K562 (cell line): Measurements from ENCODE around the gene ING5. TPM values are rescaled to one million over a fixed set of nuclear protein-coding genes. Genes with fewer than 3 reads are reported as not detected.
A peak's percentile ranks its signal among the peaks of the same experiment; 100 is the strongest.
"Not testable (repeated sequence)": the region's sequence is repeated elsewhere in the genome, so short reads cannot be mapped to it uniquely, and the experiment has no call there.

Source experiments
- ATAC-seq: fragments of 200-7000 bp; cut with Tn5 transposase; 3 replicates; pipeline ENCODE4 v1.9.1; 2020; ENCODE audit warnings: moderate library complexity
- BruUV-seq: library from RNA; stranded (reverse); fragments of 400-500 nt; replicated peaks from 2 replicates; lab custom pipeline; 2021; lab: Mats Ljungman, UMichigan
- CTCF ChIA-PET: fragments of 300-600 bp; formaldehyde crosslinking; extraction: SDS; loops from one replicate; lab custom pipeline; 2021; ENCODE audit warnings: low intra/inter-chr PET ratio; lab: Yijun Ruan, JAX
- POLR2A ChIA-PET: fragments of 300-600, 350-650 bp; sonication (Branson Sonifier 250); formaldehyde crosslinking; extraction: SDS; loops from one replicate; lab custom pipeline; 2021; ENCODE audit warnings: antibody characterized with exemption, inconsistent platforms; lab: Yijun Ruan, JAX
- DNase-seq, 4 experiments: peaks; one replicate each; pipeline versions ENCODE4 v3.0.0 to v3.0.0-alpha.2; 2011 to 2018; ENCODE audit warnings: low spot score in 3 of 4, mixed read lengths in 3 of 4; ENCODE audit errors: extremely low read depth in 1 of 4
- FAIRE-seq: peaks from 2 replicates; lab custom pipeline; 2011; peaks lifted over from hg19 to GRCh38; lab: Jason Lieb, UNC
- H2AFZ ChIP-seq: 2 replicates; pipeline ENCODE4 v1.6.0; 2011; ENCODE audit warnings: low read depth, low read length, control low read depth, inconsistent platforms
- H3K27ac ChIP-seq: fragments of 200-600 bp; 3 replicates; pipeline ENCODE4 v1.8.0; 2011; ENCODE audit warnings: low read depth, mild to moderate bottlenecking, control low read depth, inconsistent platforms, low read length, moderate library complexity, mixed read lengths; ENCODE audit errors: extremely low read depth
- H3K27me3 ChIP-seq, 2 experiments: fragments of 300-600 bp in 1 of 2; 2 replicates in 1 of 2; 3 replicates in 1 of 2; pipeline versions ENCODE4 v1.6.0 to v1.8.0; 2011; ENCODE audit warnings: inconsistent platforms in 2 of 2, low read length in 2 of 2, mild to moderate bottlenecking in 1 of 2, mixed read lengths in 1 of 2, moderate library complexity in 1 of 2; ENCODE audit not compliant: control insufficient read depth in 2 of 2, insufficient read depth in 2 of 2
- H3K36me3 ChIP-seq: fragments of 300-600 bp; 3 replicates; pipeline ENCODE4 v1.8.0; 2011; ENCODE audit warnings: mild to moderate bottlenecking, low read length, inconsistent platforms; ENCODE audit not compliant: control insufficient read depth, insufficient read depth
- H3K4me1 ChIP-seq, 2 experiments: fragments of 200-600 bp in 1 of 2; replicated peaks in 1 of 2; 2 replicates in 1 of 2; 3 replicates in 1 of 2; pipeline versions ENCODE4 v1.5.1 to v1.8.0; 2011; ENCODE audit warnings: inconsistent platforms in 2 of 2, low read length in 2 of 2, mild to moderate bottlenecking in 1 of 2, mixed read lengths in 1 of 2, moderate library complexity in 1 of 2; ENCODE audit not compliant: control insufficient read depth in 2 of 2, insufficient read depth in 2 of 2
- H3K4me2 ChIP-seq: 2 replicates; pipeline ENCODE4 v1.6.1; 2011; ENCODE audit warnings: low read length, control low read depth, inconsistent platforms, mixed read lengths; ENCODE audit not compliant: insufficient read depth
- H3K4me3 ChIP-seq: fragments of 200-600 bp; sonication (generic), shearing (Covaris generic); 2 replicates; pipeline ENCODE4 v1.5.1; 2016; ENCODE audit warnings: control low read depth, inconsistent platforms
- H3K79me2 ChIP-seq: fragments of 200-600 bp; 3 replicates; pipeline ENCODE4 v1.8.0; 2011; ENCODE audit warnings: low read length, inconsistent platforms; ENCODE audit not compliant: control insufficient read depth, insufficient read depth
- H3K9ac ChIP-seq, 2 experiments: 2 replicates each; pipeline versions ENCODE4 v1.6.0 to v1.6.1; 2011; ENCODE audit warnings: low read depth in 2 of 2, low read length in 2 of 2, control low read depth in 1 of 2, inconsistent platforms in 1 of 2, mild to moderate bottlenecking in 1 of 2, mixed read lengths in 1 of 2; ENCODE audit not compliant: insufficient read depth in 1 of 2
- H3K9me1 ChIP-seq: one replicate; pipeline ENCODE4 v1.6.0; 2011; ENCODE audit warnings: inconsistent platforms, mild to moderate bottlenecking, low read length, moderate library complexity; ENCODE audit not compliant: control insufficient read depth, insufficient read depth
- H3K9me3 ChIP-seq: replicated peaks from 2 replicates; pipeline ENCODE4 v1.5.1; 2011; ENCODE audit warnings: low read depth, low read length, inconsistent platforms; ENCODE audit not compliant: control insufficient read depth, insufficient read depth
- H4K20me1 ChIP-seq: replicated peaks from 2 replicates; pipeline ENCODE4 v1.6.1; 2011; ENCODE audit warnings: low read length, inconsistent platforms, mixed read lengths; ENCODE audit not compliant: control insufficient read depth, insufficient read depth
- CXXC5 ChIP-seq: fragments of 250-450 bp; sonication (Bioruptor Pico); IDR thresholded peaks from 2 replicates; pipeline ENCODE4 v1.8.0; 2022; ENCODE audit warnings: inconsistent platforms, mild to moderate bottlenecking, moderate library complexity
- HINFP ChIP-seq: fragments of 450-650 bp; conservative IDR thresholded peaks from 2 replicates; pipeline ENCODE4 v1.6.1; 2016; ENCODE audit warnings: missing genetic modification characterization, low read depth, mild to moderate bottlenecking, control low read depth, missing compliant biosample characterization
- L3MBTL2 ChIP-seq: fragments of 450-650 bp; IDR thresholded peaks from 2 replicates; pipeline ENCODE4 v1.6.1; 2016; ENCODE audit warnings: mild to moderate bottlenecking, moderate library complexity
- RAD21 ChIP-seq, 2 experiments: fragments of 250-450 bp in 1 of 2; fragments of 450-650 bp in 1 of 2; sonication (Bioruptor Pico) in 1 of 2; formaldehyde crosslinking in 1 of 2; IDR thresholded peaks in 1 of 2; conservative IDR thresholded peaks in 1 of 2; 2 replicates each; pipeline versions ENCODE4 v1.4.0 to v1.8.0; 2020 to 2022; ENCODE audit warnings: mild to moderate bottlenecking in 2 of 2, moderate library complexity in 1 of 2
- REST ChIP-seq, 2 experiments: fragments of 450-650 bp; formaldehyde crosslinking in 1 of 2; IDR thresholded peaks; 2 replicates each; pipeline versions ENCODE4 v1.4.0 to v1.6.1; 2014 to 2020; ENCODE audit warnings: mild to moderate bottlenecking in 2 of 2, borderline replicate concordance in 1 of 2, low read depth in 1 of 2
- SMAD4 ChIP-seq: fragments of 250-450 bp; sonication (Bioruptor Pico); conservative IDR thresholded peaks from 2 replicates; pipeline ENCODE4 v1.8.0; 2021; ENCODE audit warnings: inconsistent platforms, mild to moderate bottlenecking, moderate library complexity
- SMC3 ChIP-seq: conservative IDR thresholded peaks from 2 replicates; pipeline ENCODE4 v1.6.1; 2011; ENCODE audit warnings: low read depth, low read length, improper control_type of control experiment; ENCODE audit not compliant: insufficient read depth
- WGBS: fragments of 100-300 bp; shearing (Covaris generic); methylation state at CpG from one replicate; pipeline ENCODE4 v1.1.6; 2016; ENCODE audit warnings: low coverage, mixed read lengths; ENCODE audit not compliant: insufficient coverage; ENCODE audit errors: missing lambda C conversion rate; 5-methylcytosine and 5-hydroxymethylcytosine counted together
- in situ Hi-C: fragments of 300-500 bp; cut with MboI; formaldehyde crosslinking; loops from 4 replicates; pipeline ENCODE4 v1.15.0; 2018; ENCODE audit warnings: inconsistent platforms, mixed read lengths
- intact Hi-C: fragments of 100-400 bp; cut with micrococcal nuclease; formaldehyde crosslinking; loops from 2 replicates; pipeline ENCODE4 v1.14.2; 2022
- polyA plus RNA-seq, 8 experiments: library from polyadenylated mRNA; depleted of rRNA in 4 of 8; stranded (reverse) in 5 of 8; unstranded in 3 of 8; fragments of >200 nt; fragmentation: Nextera tagmentation in 2 of 8; fragmentation: Illumina TruSeq in 1 of 8; extraction: Ambion mirVana in 2 of 8; extraction: Trizol in 1 of 8; gene quantifications; 2 replicates each; pipeline versions ENCODE4 v1.2.1 to v1.2.3, GENCODE V29; 2011 to 2014; ENCODE audit warnings: inconsistent platforms in 1 of 8, missing spikeins in 1 of 8
- total RNA-seq, 7 experiments: library from RNA; depleted of rRNA in 6 of 7; stranded (reverse); fragments of >200 nt in 6 of 7; fragmentation: Illumina TruSeq in 2 of 7; extraction: Trizol in 2 of 7; gene quantifications; 2 replicates each; pipeline versions ENCODE4 v1.2.1 to v1.2.3, GENCODE V29; 2011 to 2021; ENCODE audit warnings: low replicate concordance in 1 of 7
- TF ChIP-seq, protein P1 (sequence below), 2 experiments: fragments of 450-650 bp in 1 of 2; sonication (generic) in 1 of 2; formaldehyde crosslinking in 1 of 2; IDR thresholded peaks in 1 of 2; conservative IDR thresholded peaks in 1 of 2; 2 replicates each; pipeline versions ENCODE4 v1.6.1 to v1.8.1; 2016 to 2023; ENCODE audit warnings: mild to moderate bottlenecking in 2 of 2, moderate library complexity in 2 of 2, inconsistent platforms in 1 of 2, missing genetic modification reagents in 1 of 2

The ING5 gene
- total and polyA plus RNA-seq, 9 of the 15 experiments (the other 6 are each of a cell fraction or from before 2014, with no cell fraction given), result 10.4 to 53.3 (median 27.9) TPM

- H3K9me1 ChIP-seq; H4K20me1 ChIP-seq; H3K9me3 ChIP-seq; H3K4me3 ChIP-seq; H3K9ac ChIP-seq; H3K27ac ChIP-seq; in situ Hi-C loops; H3K27me3 ChIP-seq; H3K4me2 ChIP-seq; CTCF ChIA-PET; BruUV-seq; H3K36me3 ChIP-seq; ATAC-seq; POLR2A ChIA-PET; TF ChIP-seq REST (CRISPR knock-in tag; IDR thresholded peaks at IDR 0.05; ENCODE audit: low read depth): not testable (repeated sequence)
- DNase-seq, result peak in 1 of 4 experiments; percentile 64
- intact Hi-C loops, result loop anchor here (1.0 to 5.0 kb wide), 3 partner anchors 45 to 150 kb away; partner anchors contain the start of gene DTYMK
- WGBS, result 30% methylated on average over 15 of the region's 26 CpGs
- peak; percentile 77 for FAIRE-seq
- Histone ChIP-seq H3K79me2 (peaks cover 19% of the 10 kb centered on the region), H2AFZ (peak overlapping the region; percentile 55; the same call in 1 of the 2 replicates), H3K4me1 (peaks cover 4 to 39% of the 10 kb centered on the region in 2 experiments; a peak in 3 of 5 replicates)
- TF ChIP-seq HINFP (tag) (0 out of 2 replicates have a peak, but pooled peaks have one; percentile 25), SMC3 (0 out of 2 replicates have a peak, but pooled peaks have one; percentile 11), L3MBTL2 (0 out of 2 replicates have a peak, but pooled peaks have one; percentile 17), RAD21 (CRISPR knock-in tag; conservative IDR thresholded peaks at IDR 0.05 in 1 of 2, IDR thresholded peaks at IDR 0.05 in 1 of 2) (peak; percentile 47 to 76; a peak in 3 of 4 replicates), CXXC5 (CRISPR knock-in tag) (peak; percentile 35; the same call in 1 of the 2 replicates), REST (IDR thresholded peaks at IDR 0.05; ENCODE audit: borderline replicate concordance) (peak; percentile 44; the same call in 1 of the 2 replicates), SMAD4 (CRISPR knock-in tag) (peak; percentile 48; the same call in 1 of the 2 replicates)
- TF ChIP-seq, protein P1, sequence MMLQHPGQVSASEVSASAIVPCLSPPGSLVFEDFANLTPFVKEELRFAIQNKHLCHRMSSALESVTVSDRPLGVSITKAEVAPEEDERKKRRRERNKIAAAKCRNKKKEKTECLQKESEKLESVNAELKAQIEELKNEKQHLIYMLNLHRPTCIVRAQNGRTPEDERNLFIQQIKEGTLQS (IDR thresholded peaks at IDR 0.05), result 0 out of 2 replicates have a peak, but pooled peaks have one; percentile 40
- TF ChIP-seq, protein P1 (CRISPR knock-in tag; conservative IDR thresholded peaks at IDR 0.05), result not testable (repeated sequence)
Measured at GRCh38 chr2:241732513-241733186, 30.8 kb downstream of the ING5 start.
